ENCODE data around the gene NXNL1.
A peak's percentile ranks its signal among the peaks of the same experiment; 100 is the strongest.

The NXNL1 gene

DNA sequence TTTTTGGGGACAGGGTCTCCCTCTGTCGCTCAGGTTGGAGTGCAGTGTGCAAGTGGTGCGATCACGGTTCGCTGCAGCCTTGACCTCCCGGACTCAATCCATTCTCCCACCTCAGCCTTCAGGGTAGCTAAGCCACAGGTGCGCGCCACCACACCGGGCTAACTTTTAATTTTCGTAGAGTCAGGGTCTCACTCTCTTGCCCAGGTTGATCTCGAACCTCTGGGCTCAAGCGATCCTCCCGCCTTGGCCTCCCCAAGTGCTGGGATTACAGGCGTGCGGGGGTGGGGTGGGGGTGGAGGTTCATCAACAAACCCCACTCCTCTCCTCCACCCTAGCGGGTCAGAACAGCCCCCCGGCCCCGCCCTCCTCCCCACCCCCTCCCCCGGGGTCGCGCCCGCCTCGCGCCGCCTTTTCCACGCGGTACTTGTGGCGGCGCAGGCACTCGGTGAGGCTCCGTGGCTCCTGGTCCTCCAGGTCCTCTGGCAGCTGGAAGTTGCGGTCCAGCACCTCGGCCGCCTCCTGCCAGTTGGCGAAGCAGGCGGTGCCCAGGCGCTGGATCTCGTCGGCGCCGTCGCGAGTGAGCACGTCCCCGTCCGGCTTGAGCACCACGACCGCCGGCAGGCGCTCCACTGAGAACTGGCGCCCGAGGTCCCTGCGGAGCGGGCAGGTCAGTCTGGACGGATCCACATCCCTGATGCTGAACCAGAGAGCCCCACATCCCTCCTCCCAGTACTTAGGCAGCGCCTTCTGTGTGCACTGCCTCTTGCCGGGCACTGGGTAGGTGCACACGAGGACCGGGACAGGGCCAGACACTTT is 5.2 kb downstream of the NXNL1 start:
- DNase-seq, result no peak

DNA sequence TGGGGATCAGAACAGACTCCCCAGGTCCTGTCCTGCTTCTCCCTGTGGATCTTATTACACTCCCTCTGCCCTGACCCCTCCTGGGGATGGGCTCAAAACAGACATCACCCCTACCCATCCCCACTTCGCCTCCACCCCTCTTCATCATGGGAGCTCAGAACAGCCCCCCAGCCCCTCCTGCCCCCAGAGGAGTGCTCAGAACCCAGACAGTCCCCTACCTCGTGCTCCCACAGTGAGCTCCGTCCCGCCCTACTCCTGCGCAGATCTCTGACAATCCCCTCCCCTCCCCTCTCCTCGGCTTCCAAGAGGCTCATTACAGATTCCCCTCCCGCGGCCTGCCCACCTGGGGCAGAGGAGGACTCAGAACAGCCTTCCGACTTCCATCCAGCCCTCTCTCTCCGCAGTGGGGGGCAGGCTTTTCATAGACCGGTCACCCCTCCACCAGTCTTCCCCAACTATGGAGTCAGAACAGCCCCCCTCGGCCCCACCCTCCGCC is 6.1 kb downstream of the NXNL1 start:
- DNase-seq, result no peak

DNA sequence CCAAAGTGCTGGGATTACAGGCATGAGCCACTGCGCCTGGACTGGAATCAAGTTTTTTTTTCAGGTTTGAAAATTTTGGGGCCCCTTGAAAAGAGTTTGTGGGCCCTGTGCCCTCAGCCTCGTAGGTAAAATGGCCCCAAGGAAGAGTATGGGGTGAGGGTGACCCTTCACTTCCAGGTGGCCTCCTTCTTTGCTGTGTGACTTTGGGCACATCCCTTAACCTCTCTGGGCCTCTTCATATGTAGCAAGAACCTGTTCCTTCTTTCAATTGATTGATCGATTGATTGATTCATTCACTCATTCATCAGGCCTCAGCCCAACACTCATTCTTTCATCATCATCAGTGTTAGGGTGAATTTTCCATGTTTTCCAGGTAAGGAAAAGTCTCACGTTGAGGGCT is 8.9 kb downstream of the NXNL1 start:
- no peak for DNase-seq

DNA sequence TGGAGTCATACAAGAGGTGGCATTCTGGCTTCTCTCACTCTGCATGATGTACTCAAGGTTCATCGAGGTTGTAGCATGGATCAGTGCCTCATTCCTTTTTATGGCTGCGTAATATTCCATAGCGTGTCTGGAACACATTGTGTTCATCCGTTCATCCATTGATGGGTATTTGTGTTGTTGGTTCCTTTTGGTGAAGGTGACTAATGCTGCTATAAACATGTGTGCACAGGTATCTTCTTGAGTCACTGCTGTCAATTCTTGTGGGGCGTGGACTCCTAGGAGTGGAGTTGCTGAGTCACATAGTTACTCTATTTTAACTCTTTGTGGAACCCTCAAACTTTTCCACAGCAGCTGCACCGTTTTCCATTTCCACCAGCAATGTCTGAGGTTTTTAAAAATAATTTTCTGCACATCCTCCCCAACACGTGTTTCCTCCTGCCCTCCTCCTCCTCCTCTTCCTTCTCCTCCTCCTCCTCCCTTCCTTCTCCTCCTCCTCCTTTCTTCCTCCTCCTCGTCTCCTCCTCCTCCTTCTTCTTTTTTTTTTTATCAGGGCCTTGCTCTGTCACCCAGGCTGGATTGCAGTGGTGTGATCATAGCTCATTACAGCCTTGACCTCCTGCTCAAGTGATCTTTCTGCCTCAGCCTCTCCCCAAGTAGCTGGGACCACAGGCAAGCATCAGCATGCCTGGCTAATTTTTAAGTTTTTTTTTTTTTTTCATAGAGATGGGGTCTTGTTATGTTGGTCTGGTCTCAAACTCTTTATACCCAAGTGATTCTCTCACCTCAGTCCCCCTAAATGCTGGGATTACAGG is 10.3 kb downstream of the NXNL1 start:
- DNase-seq, result no peak

DNA sequence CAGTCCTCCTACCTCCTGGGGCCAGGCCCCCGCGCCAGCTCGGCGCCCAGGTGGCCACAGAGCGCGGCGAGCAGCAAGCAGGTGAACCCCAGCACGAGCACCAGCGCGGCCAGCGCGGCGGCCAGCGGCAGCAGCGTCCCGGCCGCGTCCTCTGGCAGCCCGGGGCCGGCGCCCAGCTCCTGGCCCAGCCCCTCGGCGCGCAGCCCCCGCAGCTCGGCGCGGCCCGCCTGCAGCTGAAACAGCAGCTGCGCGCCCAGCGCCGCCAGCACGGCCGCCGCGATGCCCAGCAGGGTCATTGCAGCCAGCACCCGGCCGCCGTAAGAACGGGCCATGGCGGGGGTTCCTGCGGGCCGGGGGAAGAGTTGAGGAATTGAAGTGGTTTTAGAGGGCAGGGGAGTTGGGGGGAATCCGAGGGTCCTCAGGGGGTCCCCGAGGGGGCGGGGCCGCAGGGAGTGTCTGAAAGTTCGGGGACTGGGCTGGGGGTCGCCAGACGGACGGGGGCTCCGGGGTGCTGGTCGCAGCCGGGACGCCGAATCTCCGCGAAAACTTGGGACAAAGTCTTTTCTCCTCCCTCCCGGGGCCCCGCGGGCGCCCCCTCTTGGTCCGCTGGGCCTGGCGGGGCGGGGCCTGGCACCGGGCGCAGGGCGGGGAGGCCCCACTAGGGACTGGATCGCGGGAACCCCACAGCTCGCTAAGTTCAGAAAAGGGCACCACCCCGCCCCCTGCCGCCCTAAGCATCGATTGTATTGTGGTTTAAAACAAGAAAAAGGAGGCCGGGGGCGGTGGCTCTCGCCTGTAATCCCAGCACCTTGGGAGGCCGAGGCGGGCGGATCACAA is 12.4 kb downstream of the NXNL1 start, which contains the start of gene TMEM221:
TMEM221 (minus strand) TSS at position 538 of the 837 bp plus-strand sequence; CDS start at position 332, 206 bp downstream.
- no peak for DNase-seq

DNA sequence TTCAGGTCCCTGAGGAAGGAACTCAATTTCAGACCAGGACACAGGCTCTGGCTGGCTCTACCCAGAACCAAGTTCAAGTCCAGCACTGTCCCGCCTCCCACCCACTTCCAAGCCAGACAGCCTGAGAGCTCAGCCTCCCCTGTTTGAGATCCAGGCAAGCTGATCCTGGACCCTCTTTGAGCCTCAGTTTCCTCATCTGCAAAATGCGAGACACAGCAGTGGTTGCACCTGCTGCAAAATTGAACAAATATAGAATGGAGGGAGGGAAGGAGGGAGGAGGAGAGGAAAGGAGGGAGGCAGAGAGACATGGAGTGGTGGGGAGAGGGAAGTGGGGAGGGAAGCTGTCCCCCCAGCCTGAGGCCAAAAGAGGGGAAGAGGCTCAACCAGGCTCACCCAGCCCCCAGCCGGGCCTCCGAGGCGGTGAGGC is 13.0 kb downstream of the NXNL1 start:
- DNase-seq, result no peak

DNA sequence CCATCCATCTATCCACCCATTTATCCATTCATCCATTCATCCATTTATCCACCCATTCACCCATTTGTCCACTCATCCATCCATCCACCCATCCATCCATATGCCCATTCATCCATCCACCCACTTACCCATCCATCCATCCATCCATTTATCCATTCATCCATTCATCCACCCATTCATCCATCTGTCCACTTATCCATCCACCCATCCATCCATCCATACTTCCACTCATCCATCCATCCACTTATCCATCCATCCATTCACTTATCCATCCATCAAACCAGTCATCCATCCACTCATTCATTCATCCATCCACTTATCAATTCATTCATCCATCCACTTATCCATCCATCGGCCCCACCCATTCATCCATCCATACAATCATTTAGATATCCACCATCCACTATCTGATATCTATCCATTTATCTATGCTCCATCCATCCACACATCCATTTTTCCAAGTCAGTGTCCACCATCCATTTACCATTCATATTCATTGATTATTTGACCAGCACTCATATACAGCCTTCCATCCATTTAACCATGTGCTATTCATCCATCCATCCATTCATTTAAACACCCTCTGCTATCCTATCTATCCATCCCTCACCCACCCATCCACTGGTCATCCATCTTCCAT is 15.1 kb downstream of the NXNL1 start:
- DNase-seq, result no peak

DNA sequence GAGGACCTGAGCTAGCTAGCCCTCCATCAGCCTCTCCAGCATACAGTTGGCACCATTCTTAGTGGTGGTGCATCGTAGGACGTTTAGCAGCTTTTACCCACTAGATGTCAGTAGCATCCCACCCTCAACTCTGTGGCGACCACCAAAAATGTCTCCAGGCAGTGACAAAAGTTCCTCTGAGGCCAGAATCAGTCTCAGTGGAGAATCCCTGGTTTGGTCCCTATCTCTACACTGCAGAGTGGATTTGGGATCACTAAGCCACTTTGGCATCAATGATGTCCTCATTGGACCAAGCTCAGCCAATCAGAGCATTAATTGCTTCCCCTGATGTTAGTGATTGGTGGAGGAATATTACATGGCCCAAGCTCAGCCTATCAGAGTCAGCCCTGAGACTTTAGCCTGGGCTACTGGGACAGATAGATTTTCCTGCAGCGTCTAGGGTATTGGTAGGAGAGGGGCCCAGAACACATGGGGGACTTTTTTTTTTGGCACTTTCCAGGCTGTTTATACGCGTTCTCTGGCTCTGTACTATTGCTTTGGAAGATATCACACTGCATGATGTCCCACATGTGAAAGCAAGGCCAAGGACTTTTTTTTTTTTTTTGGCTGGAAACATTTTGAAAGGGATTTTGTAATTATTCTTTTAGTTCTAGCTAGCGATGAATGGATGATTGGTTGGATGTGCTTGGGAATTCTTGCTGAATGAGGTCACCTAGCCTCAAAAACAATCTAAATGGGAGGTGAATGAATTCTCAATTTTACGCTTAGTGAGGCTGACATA is 19.3 kb downstream of the NXNL1 start:
- DNase-seq, result no peak

DNA sequence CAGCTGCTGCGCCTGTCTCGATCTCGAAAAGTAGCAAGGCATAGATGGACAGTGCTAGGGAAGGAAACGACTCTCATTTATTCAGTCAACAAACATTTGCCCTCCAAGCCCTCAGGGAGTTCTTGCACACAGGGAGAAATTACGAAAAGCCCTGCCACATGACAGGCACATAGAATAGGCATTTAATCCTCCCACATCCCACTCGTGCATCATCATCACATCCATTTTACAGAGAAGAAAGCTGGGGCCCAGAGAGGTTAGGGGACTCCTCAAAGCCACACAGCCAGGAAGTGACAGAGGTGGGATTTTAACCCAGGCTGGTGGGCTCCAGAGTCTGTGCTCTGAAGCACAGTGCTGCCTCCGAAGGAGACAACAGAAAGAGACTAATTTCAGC is 23.9 kb downstream of the NXNL1 start:
- no peak for DNase-seq

DNA sequence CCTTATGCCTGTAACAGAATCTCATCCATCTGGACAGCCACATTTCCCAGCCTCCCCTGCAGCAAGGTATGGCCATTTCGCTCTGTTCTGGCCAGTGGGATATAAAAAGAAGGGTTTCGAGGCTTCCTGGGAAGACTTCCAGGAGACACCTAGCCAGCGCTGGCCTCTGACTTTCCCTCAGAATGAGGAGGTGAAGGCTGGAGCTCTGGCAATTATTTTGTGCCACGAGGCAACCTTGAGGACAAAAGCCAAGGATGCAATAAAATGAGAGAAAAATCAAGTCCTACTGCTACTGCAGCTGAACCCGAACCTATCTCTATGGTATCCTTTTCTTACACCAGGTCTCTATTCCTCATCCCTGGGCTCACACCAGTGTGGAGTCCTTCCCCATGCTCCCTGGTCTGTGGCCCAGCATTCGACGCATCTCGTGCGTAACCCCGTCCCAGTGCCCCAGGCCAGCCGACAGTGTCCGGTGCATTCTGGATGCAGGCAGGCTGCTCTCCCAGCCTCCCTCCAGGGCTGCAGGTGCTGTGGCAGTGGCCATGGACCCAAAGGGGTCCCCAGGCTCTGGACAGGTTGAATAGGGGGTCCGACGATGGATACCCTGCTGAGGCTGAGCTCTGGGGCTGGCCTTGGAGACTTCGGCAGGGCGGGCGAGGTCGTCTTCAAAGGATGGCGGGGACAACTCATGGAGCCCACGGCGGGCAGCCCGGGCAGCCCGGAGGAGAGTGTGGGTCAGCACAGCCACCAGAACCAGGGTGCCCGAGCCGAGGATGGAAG is 24.4 kb downstream of the NXNL1 start:
- no peak for DNase-seq

DNA sequence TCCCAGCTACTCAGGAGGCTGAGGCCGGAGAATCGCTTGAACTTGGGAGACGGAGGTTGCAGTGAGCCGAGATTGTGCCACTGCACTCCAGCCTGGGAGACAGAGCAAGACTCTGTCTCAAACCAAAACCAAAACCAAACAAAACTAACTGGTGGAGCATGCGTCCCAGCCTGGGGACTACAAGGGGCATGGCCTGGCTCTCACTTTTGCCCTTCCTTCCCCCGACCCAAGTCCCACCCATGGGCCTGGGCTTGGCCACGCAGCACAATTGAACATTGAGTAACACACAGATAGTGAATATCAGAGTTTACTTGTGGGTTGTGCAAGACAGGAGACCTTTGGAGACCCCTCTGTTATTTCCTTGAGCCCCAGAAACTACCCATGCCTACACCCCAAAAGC is 25.5 kb downstream of the NXNL1 start:
- DNase-seq, result no peak

DNA sequence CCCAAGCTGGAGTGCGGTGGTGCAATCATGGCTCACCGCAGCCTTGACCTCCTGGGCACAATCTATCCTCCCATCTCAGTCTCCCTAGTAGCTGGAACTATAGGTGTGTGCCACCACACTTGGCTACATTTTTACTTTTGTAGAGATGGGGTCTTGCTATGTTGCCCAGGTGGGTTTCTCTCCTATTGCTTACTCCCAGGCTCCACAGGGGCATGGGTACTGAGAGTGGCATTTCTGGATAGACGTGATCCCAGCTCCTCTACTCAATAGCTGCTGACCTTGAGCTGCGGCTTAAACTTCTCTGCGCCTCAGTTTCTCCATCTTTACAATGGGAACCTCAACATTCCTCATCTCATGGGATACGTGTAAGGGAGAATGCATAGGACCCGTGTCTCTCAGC is 29.3 kb downstream of the NXNL1 start:
- no peak for DNase-seq

DNA sequence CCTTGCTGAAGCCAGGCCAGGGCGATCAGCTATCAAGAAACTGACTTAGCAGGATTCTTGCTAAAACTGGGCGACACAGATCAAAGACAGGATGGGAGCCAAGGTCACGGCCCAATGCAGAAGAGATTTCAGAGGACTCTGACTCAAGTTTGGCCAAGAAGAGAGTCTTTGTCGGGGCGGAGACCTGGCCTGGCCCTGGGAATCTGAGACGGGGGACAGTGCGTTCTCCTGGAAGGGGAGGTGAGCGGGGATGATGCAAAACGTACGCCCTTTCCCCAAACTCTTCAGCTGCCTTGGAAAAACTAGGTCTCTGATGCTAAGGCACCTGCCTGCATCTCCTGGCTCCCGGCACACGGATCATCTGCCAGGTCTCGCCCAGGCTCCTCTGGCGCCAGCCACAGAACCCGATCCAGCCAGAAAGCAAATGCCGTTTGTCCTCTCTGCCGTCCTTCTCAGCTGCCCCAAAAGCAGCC is 31.0 kb downstream of the NXNL1 start:
- no peak for DNase-seq

DNA sequence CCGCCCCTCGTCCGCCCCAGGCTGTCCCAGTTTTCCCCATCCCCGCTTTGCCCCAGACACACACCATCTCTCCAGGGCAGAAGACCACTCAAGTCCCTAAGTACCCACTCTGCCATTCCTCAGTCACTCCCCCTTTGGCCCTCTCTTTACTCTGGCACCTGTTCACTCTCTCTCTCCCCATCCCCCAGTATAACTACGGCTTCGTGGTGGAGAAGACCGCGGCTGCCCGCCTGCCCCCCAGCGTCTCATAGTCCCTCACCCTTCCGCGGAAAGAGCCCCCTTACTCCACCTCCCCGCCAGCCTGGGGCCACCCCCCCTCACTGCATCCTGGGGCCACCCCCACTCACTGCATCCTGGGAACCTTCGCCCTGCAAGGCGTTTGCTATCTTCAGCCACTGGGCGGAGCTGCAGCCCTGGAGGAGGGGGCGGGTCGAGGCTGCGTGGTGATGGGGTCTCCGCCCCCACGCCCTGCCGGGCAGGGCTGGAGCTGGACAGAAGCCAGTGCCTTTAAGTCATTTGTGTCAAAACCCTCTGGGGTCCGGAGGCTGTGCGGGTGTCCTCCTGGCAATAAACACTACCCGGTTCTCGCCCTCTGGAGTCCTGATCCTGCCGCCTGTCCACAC is 35.9 kb downstream of the NXNL1 start:
- DNase-seq, result no peak

DNA sequence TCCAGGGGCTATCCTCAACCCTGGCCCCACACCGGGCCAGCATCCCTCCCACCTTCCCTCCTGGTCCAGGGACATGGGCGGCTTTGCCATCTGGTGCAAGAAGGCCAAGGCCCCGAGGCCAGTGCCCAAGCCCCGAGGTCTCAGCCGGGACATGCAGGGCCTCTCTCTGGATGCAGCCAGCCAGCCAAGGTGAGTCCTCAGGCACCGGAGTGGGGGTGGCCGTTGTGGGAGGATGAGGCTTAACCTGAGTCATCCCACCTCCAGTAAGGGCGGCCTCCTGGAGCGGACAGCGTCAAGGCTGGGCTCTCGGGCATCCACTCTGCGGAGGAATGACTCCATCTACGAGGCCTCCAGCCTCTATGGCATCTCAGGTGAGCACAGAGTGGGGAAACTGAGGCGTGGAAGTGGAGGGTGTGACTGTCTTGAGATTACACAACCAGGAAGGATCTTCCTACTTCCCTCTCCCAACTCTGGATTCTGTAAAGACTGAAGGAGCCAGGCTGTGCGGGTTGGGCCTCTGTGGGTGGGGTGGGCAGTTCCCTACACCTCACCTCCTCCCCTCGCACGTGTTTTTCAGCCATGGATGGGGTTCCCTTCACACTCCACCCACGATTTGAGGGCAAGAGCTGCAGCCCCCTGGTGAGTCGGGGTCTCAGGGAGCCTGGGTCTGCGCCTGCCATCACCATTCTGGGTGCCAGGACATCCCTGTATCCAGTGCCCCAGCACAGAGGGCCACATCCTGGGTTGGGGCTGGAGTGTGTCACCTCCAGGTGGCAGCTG is 37.1 kb downstream of the NXNL1 start:
- DNase-seq, result no peak

DNA sequence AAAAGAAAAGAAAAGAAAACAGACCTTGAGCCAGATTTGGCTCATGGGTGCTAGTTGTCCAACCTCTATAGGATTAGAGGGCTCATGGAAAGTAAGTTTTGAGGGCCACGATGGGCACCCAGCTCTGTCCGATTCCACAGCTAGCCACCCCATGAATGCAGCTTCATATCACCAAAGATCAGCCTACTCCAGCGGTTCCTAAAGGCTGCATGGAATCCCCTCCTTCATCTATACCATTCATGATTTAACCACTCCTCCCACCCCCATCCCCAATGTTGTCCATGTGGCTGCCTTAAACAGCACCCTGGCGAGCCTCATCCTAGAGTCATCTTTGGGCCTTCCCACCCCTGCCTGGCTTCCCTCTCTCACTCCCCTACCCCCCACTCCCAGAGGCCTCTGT is 38.8 kb downstream of the NXNL1 start:
- no peak for DNase-seq

DNA sequence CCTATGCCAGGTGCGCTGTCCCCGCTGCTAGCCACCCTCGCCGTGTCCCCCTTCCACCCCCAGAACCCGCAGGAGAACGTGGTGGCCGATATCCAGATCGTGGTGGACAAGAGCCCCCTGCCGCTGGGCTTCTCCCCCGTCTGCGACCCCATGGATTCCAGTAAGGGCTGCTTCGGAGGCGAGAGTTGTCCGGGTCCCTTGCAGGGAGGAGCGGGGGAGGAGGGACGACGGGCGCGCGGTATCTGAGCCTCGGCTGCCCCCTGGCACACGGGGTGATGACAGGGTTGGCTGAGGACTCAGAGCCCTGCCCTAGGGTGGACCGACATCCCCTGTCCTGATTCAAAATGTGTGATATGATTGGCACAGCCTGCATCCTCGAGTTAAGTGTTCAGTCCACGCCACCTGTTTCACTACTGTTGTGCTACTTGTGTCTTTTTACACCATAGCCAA is 40.2 kb downstream of the NXNL1 start:
- DNase-seq, result no peak

DNA sequence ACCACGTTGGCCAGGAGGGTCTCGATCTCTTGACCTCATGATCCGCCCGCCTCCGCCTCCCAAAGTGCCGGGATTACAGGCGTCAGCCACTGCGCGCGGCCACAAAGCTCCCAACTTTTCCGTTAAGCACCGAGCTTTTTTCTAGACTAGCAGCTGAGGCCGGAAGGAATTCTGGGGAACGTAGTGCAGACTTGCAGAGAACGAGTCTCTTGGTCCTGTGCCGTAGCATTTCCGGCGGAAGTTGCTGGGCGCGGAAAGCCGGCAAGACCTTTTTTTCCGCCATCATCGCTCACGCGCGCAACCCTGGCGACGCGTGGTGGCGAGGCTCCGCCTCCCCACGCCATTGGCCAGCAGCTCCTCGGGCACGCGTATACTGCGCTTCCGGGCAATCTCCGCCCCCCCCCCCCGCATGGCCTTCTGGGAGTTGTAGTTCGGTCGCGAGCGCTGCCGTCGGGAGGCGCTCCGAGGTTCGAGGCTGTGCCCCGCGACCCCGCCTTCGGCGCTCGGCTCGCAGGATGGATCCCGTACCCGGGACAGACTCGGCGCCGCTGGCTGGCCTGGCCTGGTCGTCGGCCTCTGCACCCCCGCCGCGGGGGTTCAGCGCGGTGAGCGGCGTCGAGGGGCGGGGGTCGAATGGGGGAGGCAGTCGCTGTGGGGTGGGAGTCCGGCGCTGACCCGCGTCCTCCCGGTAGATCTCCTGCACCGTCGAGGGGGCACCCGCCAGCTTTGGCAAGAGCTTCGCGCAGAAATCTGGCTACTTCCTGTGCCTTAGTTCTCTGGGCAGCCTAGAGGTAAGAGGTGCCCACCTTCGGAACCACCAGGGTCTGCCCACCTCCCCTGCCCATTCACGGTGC is 40.9 kb downstream of the NXNL1 start, which contains the start of gene MVB12A:
MVB12A (plus strand) TSS at position 427 of the 854 bp plus-strand sequence; CDS start at position 516, 89 bp downstream.
- DNase-seq, result peak; percentile 86
